ENCODE measurements around the gene KCNMA1. TPM values are rescaled to one million over a fixed set of nuclear protein-coding genes. Genes with fewer than 3 reads are reported as not detected.

The KCNMA1 gene
- total RNA-seq, 1 donor from 2014 or later: 30.1 TPM

DNA sequence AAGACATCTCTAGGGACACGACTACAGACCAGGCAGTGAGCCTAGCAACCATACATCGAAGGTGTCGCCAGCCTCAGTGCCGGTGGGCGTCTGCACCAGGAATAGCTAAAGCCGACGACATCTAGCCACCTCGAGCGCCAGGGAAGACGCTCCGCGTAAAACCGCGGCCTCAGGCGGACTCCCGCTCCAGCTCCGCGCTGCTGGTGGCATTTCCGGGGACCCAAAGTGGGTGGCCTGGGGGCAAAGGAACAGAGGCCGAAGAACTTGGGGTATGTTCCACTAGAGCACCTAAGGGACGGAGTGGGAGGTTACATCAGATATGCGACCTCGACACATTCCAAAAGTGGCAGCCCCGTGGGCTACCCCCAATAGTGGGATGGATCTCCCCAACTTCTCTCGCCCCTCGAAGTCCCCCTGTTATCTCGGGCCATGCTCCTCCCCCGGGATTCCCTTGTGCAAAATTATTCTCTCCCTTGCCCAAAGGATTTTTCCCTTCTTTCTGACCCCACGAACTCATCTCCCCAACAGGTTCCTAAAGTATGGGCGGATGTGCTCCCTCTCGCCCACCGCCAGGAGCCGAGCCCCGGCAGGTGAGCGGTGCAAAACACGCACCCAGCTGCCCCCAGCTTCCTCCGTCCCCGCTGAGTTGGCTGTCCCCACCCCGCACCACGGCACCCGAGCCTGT, 1.2 kb downstream of the KCNMA1 start:
- Mint-ChIP-seq H3K4me1 (ENCODE audit: unreplicated experiment) (peaks cover 7% of the 10 kb centered on the region), H3K27me3 (peaks cover 84% of the 10 kb centered on the region)
- TF ChIP-seq, protein P1, sequence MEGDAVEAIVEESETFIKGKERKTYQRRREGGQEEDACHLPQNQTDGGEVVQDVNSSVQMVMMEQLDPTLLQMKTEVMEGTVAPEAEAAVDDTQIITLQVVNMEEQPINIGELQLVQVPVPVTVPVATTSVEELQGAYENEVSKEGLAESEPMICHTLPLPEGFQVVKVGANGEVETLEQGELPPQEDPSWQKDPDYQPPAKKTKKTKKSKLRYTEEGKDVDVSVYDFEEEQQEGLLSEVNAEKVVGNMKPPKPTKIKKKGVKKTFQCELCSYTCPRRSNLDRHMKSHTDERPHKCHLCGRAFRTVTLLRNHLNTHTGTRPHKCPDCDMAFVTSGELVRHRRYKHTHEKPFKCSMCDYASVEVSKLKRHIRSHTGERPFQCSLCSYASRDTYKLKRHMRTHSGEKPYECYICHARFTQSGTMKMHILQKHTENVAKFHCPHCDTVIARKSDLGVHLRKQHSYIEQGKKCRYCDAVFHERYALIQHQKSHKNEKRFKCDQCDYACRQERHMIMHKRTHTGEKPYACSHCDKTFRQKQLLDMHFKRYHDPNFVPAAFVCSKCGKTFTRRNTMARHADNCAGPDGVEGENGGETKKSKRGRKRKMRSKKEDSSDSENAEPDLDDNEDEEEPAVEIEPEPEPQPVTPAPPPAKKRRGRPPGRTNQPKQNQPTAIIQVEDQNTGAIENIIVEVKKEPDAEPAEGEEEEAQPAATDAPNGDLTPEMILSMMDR (conservative IDR thresholded peaks at IDR 0.05): peak; percentile 41

DNA sequence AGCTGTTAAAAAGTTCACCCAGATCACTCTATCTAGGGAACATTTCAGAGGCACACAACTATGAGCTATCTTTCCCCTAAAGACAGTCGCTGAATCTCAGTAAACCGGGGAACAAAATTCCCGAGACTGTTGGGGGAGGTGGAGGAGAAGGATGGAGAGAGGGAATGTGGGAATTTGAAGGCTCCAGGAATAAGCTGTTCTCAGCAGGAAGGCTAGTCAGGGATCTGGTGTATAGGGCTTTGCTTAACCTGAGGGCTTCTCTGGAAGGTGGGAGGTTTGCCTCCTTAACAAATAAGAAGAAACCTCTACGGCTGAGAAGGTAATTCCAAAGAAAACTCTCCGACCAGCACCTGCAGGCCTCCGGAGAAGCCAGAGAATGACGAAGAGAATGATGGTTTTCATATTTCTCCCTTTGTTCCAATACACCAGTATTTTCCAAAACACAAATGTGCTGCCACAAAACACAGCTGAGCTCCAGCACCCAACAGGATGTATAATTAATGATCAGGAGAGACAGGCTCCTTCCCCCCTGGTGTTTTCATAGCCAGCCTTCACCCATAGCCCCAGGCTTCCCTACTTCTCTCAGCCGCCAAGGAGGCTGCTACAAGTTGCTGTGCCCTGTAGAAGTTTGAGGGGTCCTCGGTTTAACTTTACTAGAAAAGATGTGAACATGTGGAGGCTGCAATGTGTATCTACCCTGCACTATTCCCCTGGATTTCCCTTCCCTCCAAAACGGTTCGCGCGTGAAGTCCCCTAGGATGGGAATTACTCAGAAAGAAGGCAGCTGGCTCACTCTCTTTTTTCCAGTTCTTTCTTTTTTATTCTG, 2.0 kb downstream of the KCNMA1 start:
- peaks cover 5% of the 10 kb centered on the region for H3K36me3 Mint-ChIP-seq
- H3K9me3 Mint-ChIP-seq: no peaks in the 10 kb centered on the region
- no peak for DNase-seq (ENCODE audit: extremely low spot score, unreplicated experiment)
- H3K27me3 Mint-ChIP-seq: peaks cover 76% of the 10 kb centered on the region
- peak overlapping the region; percentile 97 for H3K4me3 Mint-ChIP-seq
- peak overlapping the region; percentile 37 for H3K27ac Mint-ChIP-seq
- TF ChIP-seq, protein P1 (conservative IDR thresholded peaks at IDR 0.05): no peak
- H3K4me1 Mint-ChIP-seq (ENCODE audit: unreplicated experiment): peaks cover 7% of the 10 kb centered on the region

More for the DNA sequence above, 1.2 kb downstream of the KCNMA1 start:
- Mint-ChIP-seq H3K4me3 (peak overlapping the region; percentile 97), H3K27ac (peak overlapping the region; percentile 37), H3K9me3 (no peaks in the 10 kb centered on the region), H3K36me3 (peaks cover 5% of the 10 kb centered on the region)
- no peak for DNase-seq (ENCODE audit: extremely low spot score, unreplicated experiment)

DNA sequence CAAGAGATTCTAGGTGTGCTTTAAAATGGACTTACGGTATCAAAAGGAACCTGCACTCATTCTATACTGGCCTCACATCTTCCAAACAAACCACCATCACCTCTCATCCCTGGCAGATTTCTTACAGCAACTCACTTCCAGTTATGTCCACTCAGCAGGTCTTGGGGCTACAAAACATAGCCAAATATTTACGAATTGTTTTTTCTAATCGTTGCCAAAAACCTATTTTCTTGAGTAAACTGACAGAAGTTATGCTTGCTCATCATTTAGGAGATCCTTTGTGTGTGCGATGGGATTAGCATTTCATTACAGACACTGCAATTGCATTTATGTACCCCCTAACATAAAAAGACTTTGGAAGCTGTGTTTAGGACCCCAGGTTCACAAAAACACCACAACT, 2.7 kb downstream of the KCNMA1 start:
- peaks cover 7% of the 10 kb centered on the region for H3K4me1 Mint-ChIP-seq (ENCODE audit: unreplicated experiment)
- DNase-seq (ENCODE audit: extremely low spot score, unreplicated experiment): no peak
- peaks cover 69% of the 10 kb centered on the region for H3K27me3 Mint-ChIP-seq
- peaks cover 5% of the 10 kb centered on the region for H3K36me3 Mint-ChIP-seq
- H3K27ac Mint-ChIP-seq: no peak overlapping the region
- H3K4me3 Mint-ChIP-seq: peak overlapping the region; percentile 97
- no peaks in the 10 kb centered on the region for H3K9me3 Mint-ChIP-seq
- TF ChIP-seq, protein P1 (conservative IDR thresholded peaks at IDR 0.05): no peak

DNA sequence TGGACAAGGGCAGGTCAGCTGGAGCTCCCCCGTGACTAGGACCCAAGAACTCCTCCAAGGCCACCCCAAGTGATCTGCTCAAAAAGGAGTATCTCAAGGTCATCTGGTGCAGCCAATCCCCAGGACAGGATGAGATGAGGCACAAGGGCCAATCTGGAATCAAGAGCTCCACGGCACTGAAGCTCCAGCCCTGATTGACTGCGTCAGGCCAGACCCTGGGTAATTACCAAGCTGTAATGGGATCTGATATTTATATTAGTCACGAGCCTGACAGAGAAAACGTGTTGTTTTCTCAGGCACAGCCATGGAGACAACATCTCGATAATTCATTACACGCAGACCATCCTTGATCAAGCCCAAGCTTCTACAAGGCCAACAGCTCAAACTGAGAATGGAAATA, 4.2 kb downstream of the KCNMA1 start:
- Mint-ChIP-seq H3K27me3 (peaks cover 56% of the 10 kb centered on the region), H3K36me3 (peaks cover 5% of the 10 kb centered on the region), H3K27ac (no peak overlapping the region), H3K4me1 (ENCODE audit: unreplicated experiment) (peaks cover 7% of the 10 kb centered on the region), H3K4me3 (no peak overlapping the region), H3K9me3 (no peaks in the 10 kb centered on the region)
- TF ChIP-seq, protein P1 (conservative IDR thresholded peaks at IDR 0.05): no peak
- DNase-seq (ENCODE audit: extremely low spot score, unreplicated experiment): no peak

DNA sequence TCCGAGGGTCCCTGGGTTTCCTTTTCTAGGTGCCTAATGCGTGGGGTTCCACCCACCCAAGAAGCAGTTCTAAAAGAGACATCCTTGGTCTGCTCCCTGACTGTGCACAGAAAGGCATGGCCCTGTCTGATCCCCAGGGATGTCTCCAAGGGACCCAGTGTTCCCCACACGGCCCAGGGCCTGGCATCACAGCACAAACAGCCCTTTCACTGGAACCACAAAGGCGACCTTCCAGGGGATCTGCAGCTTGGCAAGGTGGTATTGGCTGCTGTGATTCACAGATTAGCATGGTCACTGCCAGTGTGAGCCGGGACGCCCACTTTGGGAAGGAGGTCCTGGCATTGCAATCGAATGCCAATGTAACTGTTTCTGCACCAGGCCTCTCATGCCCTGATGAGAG, 6.4 kb downstream of the KCNMA1 start:
- Mint-ChIP-seq H3K27ac (no peak overlapping the region), H3K9me3 (no peaks in the 10 kb centered on the region), H3K4me3 (no peak overlapping the region), H3K36me3 (peaks cover 5% of the 10 kb centered on the region), H3K4me1 (ENCODE audit: unreplicated experiment) (peaks cover 14% of the 10 kb centered on the region), H3K27me3 (peaks cover 41% of the 10 kb centered on the region)
- TF ChIP-seq, protein P1 (conservative IDR thresholded peaks at IDR 0.05): no peak
- no peak for DNase-seq (ENCODE audit: extremely low spot score, unreplicated experiment)
